SK-N-SH (cell line): ENCODE data around the gene UBE3B. TPM values are rescaled to one million over a fixed set of nuclear protein-coding genes. Genes with fewer than 3 reads are reported as not detected.
A peak's percentile ranks its signal among the peaks of the same experiment; 100 is the strongest.

ENCODE experiments used
- CTCF ChIA-PET: fragments of 300-600, 350-600 bp; formaldehyde crosslinking; extraction: SDS; loops from one replicate; lab custom pipeline; 2021; lab: Yijun Ruan, JAX
- POLR2A ChIA-PET: fragments of 350-600 bp; sonication (Branson Sonifier 250); formaldehyde crosslinking; extraction: SDS; loops from one replicate; lab custom pipeline; 2020; ENCODE audit warnings: antibody characterized with exemption, inconsistent platforms; lab: Yijun Ruan, JAX
- DNase-seq: peaks from one replicate; pipeline ENCODE4 v3.0.0; 2012
- H2AFZ ChIP-seq: fragments of 200-600 bp; sonication (generic); 2 replicates; pipeline ENCODE4 v1.8.1; 2016; ENCODE audit warnings: antibody characterized with exemption, mild to moderate bottlenecking, low read depth
- H3F3A ChIP-seq: fragments of 200-600 bp; sonication (generic); replicated peaks from 2 replicates; pipeline ENCODE3; 2016; ENCODE audit warnings: antibody characterized with exemption, mild to moderate bottlenecking; ENCODE audit not compliant: insufficient read depth
- H3K27ac ChIP-seq, 2 experiments: fragments of 200-500 bp in 1 of 2; fragments of 200-600 bp in 1 of 2; sonication (Bioruptor generic) in 1 of 2; sonication (generic), shearing (Covaris generic) in 1 of 2; 2 replicates each; pipeline versions ENCODE4 v1.5.1 to v1.6.1; 2014 to 2016; ENCODE audit warnings: low read depth in 2 of 2, inconsistent platforms in 1 of 2, low read length in 1 of 2, mild to moderate bottlenecking in 1 of 2, mixed read lengths in 1 of 2
- H3K27me3 ChIP-seq: fragments of 200-600 bp; sonication (generic), shearing (Covaris generic); 2 replicates; pipeline ENCODE4 v1.6.1; 2016; ENCODE audit warnings: mixed run types; ENCODE audit not compliant: insufficient read depth
- H3K36me3 ChIP-seq, 2 experiments: fragments of 200-500 bp in 1 of 2; fragments of 200-600 bp in 1 of 2; sonication (Bioruptor generic) in 1 of 2; sonication (generic) in 1 of 2; replicated peaks in 1 of 2; 2 replicates each; pipeline versions ENCODE3 to v1.5.1; 2014 to 2016; ENCODE audit warnings: low read length in 1 of 2, mild to moderate bottlenecking in 1 of 2; ENCODE audit not compliant: insufficient read depth in 2 of 2, control insufficient read depth in 1 of 2
- H3K4me1 ChIP-seq, 2 experiments: fragments of 200-500 bp in 1 of 2; fragments of 200-600 bp in 1 of 2; sonication (Bioruptor generic) in 1 of 2; sonication (generic), shearing (Covaris generic) in 1 of 2; 2 replicates each; pipeline versions ENCODE4 v1.5.1 to v1.6.1; 2014 to 2016; ENCODE audit warnings: low read depth in 1 of 2, low read length in 1 of 2, mixed run types in 1 of 2; ENCODE audit not compliant: insufficient read depth in 2 of 2, control insufficient read depth in 1 of 2
- H3K4me2 ChIP-seq: fragments of 200-600 bp; sonication (generic), shearing (Covaris generic); 2 replicates; pipeline ENCODE4 v1.6.1; 2017; ENCODE audit warnings: mixed run types
- H3K4me3 ChIP-seq, 2 experiments: fragments of 200-500 bp in 1 of 2; fragments of 200-600 bp in 1 of 2; sonication (Bioruptor generic) in 1 of 2; sonication (generic), shearing (Covaris generic) in 1 of 2; 2 replicates each; pipeline versions ENCODE4 v1.5.1 to v1.8.1; 2014 to 2016; ENCODE audit warnings: low read depth in 2 of 2, inconsistent platforms in 1 of 2, low read length in 1 of 2, mild to moderate bottlenecking in 1 of 2, mixed read lengths in 1 of 2, moderate library complexity in 1 of 2
- H3K79me2 ChIP-seq: fragments of 200-600 bp; sonication (generic); 2 replicates; pipeline ENCODE4 v1.8.1; 2017; ENCODE audit warnings: mild to moderate bottlenecking; ENCODE audit not compliant: insufficient read depth
- H3K9ac ChIP-seq: fragments of 200-600 bp; sonication (generic); 2 replicates; pipeline ENCODE4 v1.6.1; 2017; ENCODE audit warnings: mixed run types
- H3K9me2 ChIP-seq: fragments of 200-600 bp; sonication (generic); 2 replicates; pipeline ENCODE4 v1.6.1; 2017; ENCODE audit warnings: mixed run types
- H3K9me3 ChIP-seq: fragments of 200-600 bp; sonication (generic); 2 replicates; pipeline ENCODE4 v1.6.1; 2017; ENCODE audit warnings: mixed run types, mild to moderate bottlenecking, moderate library complexity
- H4K20me1 ChIP-seq: fragments of 200-600 bp; sonication (generic); 2 replicates; pipeline ENCODE4 v1.6.1; 2017; ENCODE audit warnings: mild to moderate bottlenecking, mixed run types; ENCODE audit not compliant: insufficient read depth
- ELF1 ChIP-seq: IDR thresholded peaks from 2 replicates; pipeline ENCODE4 v1.4.0; 2012
- EZH2phosphoT487 ChIP-seq: fragments of 200-600 bp; sonication (generic); IDR thresholded peaks from 2 replicates; pipeline ENCODE4 v1.6.1; 2017; ENCODE audit warnings: low read depth, mixed run types, mild to moderate bottlenecking, antibody characterized with exemption, moderate library complexity, borderline replicate concordance
- FOXJ3 ChIP-seq: sonication (generic); formaldehyde crosslinking; IDR thresholded peaks from 2 replicates; pipeline ENCODE4 v1.5.1; 2020; ENCODE audit warnings: mild to moderate bottlenecking, missing genetic modification reagents
- FOXM1 ChIP-seq: IDR thresholded peaks from 2 replicates; pipeline ENCODE4 v1.4.0; 2012; ENCODE audit warnings: low read depth, mild to moderate bottlenecking
- GATA2 ChIP-seq: sonication (generic); formaldehyde crosslinking; IDR thresholded peaks from 2 replicates; pipeline ENCODE4 v1.5.0; 2020; ENCODE audit warnings: mild to moderate bottlenecking, missing genetic modification reagents
- JUND ChIP-seq: IDR thresholded peaks from 2 replicates; pipeline ENCODE4 v1.4.0; 2012
- MEF2A ChIP-seq: IDR thresholded peaks from 2 replicates; pipeline ENCODE4 v1.4.0; 2012; ENCODE audit warnings: low read depth, borderline replicate concordance
- NRF1 ChIP-seq: IDR thresholded peaks from 2 replicates; pipeline ENCODE4 v1.6.1; 2012; ENCODE audit warnings: low read depth, mild to moderate bottlenecking, low read length
- POLR2AphosphoS5 ChIP-seq: IDR thresholded peaks from 2 replicates; pipeline ENCODE4 v1.6.1; 2012; ENCODE audit warnings: low read depth, low read length
- RAD21 ChIP-seq: IDR thresholded peaks from 2 replicates; pipeline ENCODE4 v1.6.1; 2012; ENCODE audit warnings: mild to moderate bottlenecking, low read length
- RFX5 ChIP-seq: IDR thresholded peaks from 2 replicates; pipeline ENCODE4 v1.6.1; 2012; ENCODE audit warnings: mild to moderate bottlenecking, improper control_type of control experiment, low read length
- RXRA ChIP-seq: IDR thresholded peaks from 2 replicates; pipeline ENCODE4 v1.4.0; 2012; ENCODE audit warnings: low read depth, mild to moderate bottlenecking, borderline replicate concordance
- SMC3 ChIP-seq: IDR thresholded peaks from 2 replicates; pipeline ENCODE4 v1.6.1; 2012; ENCODE audit warnings: low read depth, low read length, improper control_type of control experiment
- TEAD4 ChIP-seq: IDR thresholded peaks from 2 replicates; pipeline ENCODE4 v1.4.0; 2012; ENCODE audit warnings: mild to moderate bottlenecking, borderline replicate concordance; ENCODE audit not compliant: insufficient read depth
- YY1 ChIP-seq: IDR thresholded peaks from 2 replicates; pipeline ENCODE4 v1.4.0; 2012; ENCODE audit warnings: low read depth, mild to moderate bottlenecking
- WGBS: methylation state at CpG from one replicate; pipeline ENCODE4 v1.1.6; 2017; ENCODE audit warnings: low lambda C conversion rate; 5-methylcytosine and 5-hydroxymethylcytosine counted together
- polyA plus RNA-seq, 3 experiments: library from polyadenylated mRNA; depleted of rRNA; stranded (reverse); fragments of >200 nt; gene quantifications; 2 replicates each; pipeline ENCODE4 v1.2.3, GENCODE V29; 2012
- TF ChIP-seq, protein P1 (sequence below): IDR thresholded peaks from 2 replicates; pipeline ENCODE4 v1.4.0; 2012; ENCODE audit warnings: low read depth, borderline replicate concordance
- TF ChIP-seq, protein P2 (sequence below): IDR thresholded peaks from 2 replicates; pipeline ENCODE4 v1.4.0; 2012; ENCODE audit warnings: low read depth
- TF ChIP-seq, protein P3 (sequence below): fragments of 150-350 bp; IDR thresholded peaks from 2 replicates; pipeline ENCODE4 v1.6.1; 2017; ENCODE audit warnings: antibody characterized with exemption, low read length, low read depth, borderline replicate concordance
- TF ChIP-seq, protein P4 (sequence below): fragments of 200-600 bp; sonication (generic); IDR thresholded peaks from 2 replicates; pipeline ENCODE4 v1.6.1; 2017; ENCODE audit warnings: antibody characterized with exemption, mild to moderate bottlenecking, moderate library complexity
- TF ChIP-seq, protein P5 (sequence below): IDR thresholded peaks from 2 replicates; pipeline ENCODE4 v1.4.0; 2012; ENCODE audit warnings: low read depth, borderline replicate concordance

Gene UBE3B
- polyA plus RNA-seq, 1 of the 3 experiments (the other 2 are of a cell fraction), result 28.6 TPM

DNA sequence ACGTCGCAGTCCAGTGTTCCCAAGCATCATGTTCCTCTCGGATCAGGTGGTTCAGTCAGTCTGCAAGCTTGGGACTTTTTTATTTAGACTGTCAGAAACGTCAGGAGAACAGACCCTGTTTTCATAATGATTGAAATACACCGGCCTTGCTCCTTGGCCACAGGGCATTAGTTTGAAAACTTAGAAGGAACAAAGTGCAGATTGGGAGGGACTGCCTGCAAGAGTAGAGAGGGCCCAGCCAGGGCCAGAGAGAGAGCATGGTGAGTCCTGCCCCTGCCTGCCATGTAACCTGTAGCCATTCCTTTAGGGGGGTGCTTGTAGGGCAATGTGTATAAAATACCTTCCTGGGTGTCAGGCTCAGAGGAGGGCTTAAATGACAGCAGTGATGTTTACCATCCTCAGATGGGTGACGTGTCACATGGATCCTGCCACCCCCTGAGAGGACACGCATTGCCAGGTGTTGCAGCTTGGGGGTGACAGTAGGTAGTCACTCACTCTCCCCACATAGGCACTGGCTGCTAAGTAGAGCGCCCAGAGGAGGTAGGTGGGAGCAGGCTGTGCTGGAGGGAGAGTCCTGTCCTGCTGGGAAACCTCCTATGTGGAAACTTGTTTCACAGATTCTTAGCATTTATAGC, 50.2 kb downstream of the UBE3B start:
- Histone ChIP-seq H3K79me2 (no peaks in the 10 kb centered on the region), H2AFZ (no peak overlapping the region), H3K4me3 (no peak overlapping the region), H3F3A (no peaks in the 10 kb centered on the region), H3K4me2 (no peak overlapping the region), H3K9me3 (no peaks in the 10 kb centered on the region), H3K9me2 (no peaks in the 10 kb centered on the region)
- ChIA-PET CTCF (interaction anchor here (1.0 to 1.7 kb wide), 3 partner anchors 8 to 70 kb away, joined by 3 to 5 read pairs (median 3); no protein-coding TSS in a partner anchor), POLR2A (interaction anchor here (0.5 kb wide), 1 partner anchor 55 kb away, joined by 3 read pairs; no protein-coding TSS in a partner anchor)
- no peak for TF ChIP-seq RAD21
- no peak for TF ChIP-seq NRF1
- no peak for TF ChIP-seq FOXM1
- no peak for TF ChIP-seq RXRA
- no peak for TF ChIP-seq GATA2 (CRISPR knock-in tag)
- no peak for TF ChIP-seq RFX5
- TF ChIP-seq, protein P1, sequence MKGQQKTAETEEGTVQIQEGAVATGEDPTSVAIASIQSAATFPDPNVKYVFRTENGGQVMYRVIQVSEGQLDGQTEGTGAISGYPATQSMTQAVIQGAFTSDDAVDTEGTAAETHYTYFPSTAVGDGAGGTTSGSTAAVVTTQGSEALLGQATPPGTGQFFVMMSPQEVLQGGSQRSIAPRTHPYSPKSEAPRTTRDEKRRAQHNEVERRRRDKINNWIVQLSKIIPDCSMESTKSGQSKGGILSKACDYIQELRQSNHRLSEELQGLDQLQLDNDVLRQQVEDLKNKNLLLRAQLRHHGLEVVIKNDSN, result no peak
- no peak for TF ChIP-seq MEF2A
- no peak for TF ChIP-seq YY1
- TF ChIP-seq ELF1, result no peak
- TF ChIP-seq, protein P2, sequence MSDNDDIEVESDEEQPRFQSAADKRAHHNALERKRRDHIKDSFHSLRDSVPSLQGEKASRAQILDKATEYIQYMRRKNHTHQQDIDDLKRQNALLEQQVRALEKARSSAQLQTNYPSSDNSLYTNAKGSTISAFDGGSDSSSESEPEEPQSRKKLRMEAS, result no peak
- TF ChIP-seq, protein P3, sequence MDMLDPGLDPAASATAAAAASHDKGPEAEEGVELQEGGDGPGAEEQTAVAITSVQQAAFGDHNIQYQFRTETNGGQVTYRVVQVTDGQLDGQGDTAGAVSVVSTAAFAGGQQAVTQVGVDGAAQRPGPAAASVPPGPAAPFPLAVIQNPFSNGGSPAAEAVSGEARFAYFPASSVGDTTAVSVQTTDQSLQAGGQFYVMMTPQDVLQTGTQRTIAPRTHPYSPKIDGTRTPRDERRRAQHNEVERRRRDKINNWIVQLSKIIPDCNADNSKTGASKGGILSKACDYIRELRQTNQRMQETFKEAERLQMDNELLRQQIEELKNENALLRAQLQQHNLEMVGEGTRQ, result no peak
- no peak for TF ChIP-seq EZH2phosphoT487
- no peak for TF ChIP-seq JUND
- TF ChIP-seq, protein P4, sequence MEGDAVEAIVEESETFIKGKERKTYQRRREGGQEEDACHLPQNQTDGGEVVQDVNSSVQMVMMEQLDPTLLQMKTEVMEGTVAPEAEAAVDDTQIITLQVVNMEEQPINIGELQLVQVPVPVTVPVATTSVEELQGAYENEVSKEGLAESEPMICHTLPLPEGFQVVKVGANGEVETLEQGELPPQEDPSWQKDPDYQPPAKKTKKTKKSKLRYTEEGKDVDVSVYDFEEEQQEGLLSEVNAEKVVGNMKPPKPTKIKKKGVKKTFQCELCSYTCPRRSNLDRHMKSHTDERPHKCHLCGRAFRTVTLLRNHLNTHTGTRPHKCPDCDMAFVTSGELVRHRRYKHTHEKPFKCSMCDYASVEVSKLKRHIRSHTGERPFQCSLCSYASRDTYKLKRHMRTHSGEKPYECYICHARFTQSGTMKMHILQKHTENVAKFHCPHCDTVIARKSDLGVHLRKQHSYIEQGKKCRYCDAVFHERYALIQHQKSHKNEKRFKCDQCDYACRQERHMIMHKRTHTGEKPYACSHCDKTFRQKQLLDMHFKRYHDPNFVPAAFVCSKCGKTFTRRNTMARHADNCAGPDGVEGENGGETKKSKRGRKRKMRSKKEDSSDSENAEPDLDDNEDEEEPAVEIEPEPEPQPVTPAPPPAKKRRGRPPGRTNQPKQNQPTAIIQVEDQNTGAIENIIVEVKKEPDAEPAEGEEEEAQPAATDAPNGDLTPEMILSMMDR, result no peak
- TF ChIP-seq, protein P5, sequence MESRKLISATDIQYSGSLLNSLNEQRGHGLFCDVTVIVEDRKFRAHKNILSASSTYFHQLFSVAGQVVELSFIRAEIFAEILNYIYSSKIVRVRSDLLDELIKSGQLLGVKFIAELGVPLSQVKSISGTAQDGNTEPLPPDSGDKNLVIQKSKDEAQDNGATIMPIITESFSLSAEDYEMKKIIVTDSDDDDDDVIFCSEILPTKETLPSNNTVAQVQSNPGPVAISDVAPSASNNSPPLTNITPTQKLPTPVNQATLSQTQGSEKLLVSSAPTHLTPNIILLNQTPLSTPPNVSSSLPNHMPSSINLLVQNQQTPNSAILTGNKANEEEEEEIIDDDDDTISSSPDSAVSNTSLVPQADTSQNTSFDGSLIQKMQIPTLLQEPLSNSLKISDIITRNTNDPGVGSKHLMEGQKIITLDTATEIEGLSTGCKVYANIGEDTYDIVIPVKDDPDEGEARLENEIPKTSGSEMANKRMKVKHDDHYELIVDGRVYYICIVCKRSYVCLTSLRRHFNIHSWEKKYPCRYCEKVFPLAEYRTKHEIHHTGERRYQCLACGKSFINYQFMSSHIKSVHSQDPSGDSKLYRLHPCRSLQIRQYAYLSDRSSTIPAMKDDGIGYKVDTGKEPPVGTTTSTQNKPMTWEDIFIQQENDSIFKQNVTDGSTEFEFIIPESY, result no peak
- TF ChIP-seq FOXJ3 (CRISPR knock-in tag), result no peak
- no peak for TF ChIP-seq POLR2AphosphoS5
- TF ChIP-seq TEAD4, result no peak
- no peak for TF ChIP-seq SMC3
- TF ChIP-seq, all 33 proteins: peak for 0
- Histone ChIP-seq H4K20me1 (no peaks in the 10 kb centered on the region), H3K9ac (no peak overlapping the region), H3K4me1 (peaks cover 0 to 77% of the 10 kb centered on the region in 2 experiments; a peak in 2 of 4 replicates), H3K36me3 (peaks cover 7 to 66% of the 10 kb centered on the region in 2 experiments), H3K27me3 (no peaks in the 10 kb centered on the region), H3K27ac (peak overlapping the region in 1 of 2 experiments; percentile 74; a peak in 2 of 4 replicates)
- 79% methylated on average over 8 of the region's 8 CpGs for WGBS
- DNase-seq, result no peak
